Measurements from ENCODE around the gene MSANTD2.

DNA sequence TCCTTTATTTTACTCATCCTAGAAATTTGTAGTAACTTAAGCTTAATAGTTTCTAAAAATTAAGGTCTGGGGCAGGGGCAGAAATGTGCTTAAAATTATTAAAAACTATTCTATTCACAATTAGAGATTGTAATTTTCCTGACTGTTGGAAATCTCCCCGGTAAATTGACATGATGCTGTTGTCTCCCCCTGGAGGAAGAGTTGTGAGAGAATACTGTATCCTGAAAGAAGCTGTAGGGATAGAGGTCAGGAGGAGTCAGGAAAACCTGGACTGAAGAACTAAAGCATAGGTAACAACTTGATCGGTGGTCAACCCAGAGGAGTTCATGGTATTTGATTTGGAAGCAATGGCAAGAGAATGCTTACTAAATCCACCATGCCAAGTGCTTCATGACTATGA lies 21.9 kb downstream of the MSANTD2 start:
- TF ChIP-seq FOXA1 (IDR thresholded peaks at IDR 0.05) (no peak), SUZ12 (IDR thresholded peaks at IDR 0.05) (no peak), ELF4 (IDR thresholded peaks at IDR 0.05) (no peak), NFRKB (IDR thresholded peaks at IDR 0.05) (no peak), L3MBTL2 (conservative IDR thresholded peaks at IDR 0.05) (no peak), BHLHE40 (IDR thresholded peaks at IDR 0.05; ENCODE audit: borderline replicate concordance) (no peak), FOXM1 (IDR thresholded peaks at IDR 0.05; ENCODE audit: borderline replicate concordance) (no peak), SP1 (IDR thresholded peaks at IDR 0.05) (no peak), FOXK2 (IDR thresholded peaks at IDR 0.05) (no peak)
